NCI-H748 treated with DMSO at 0.1 percent for 48 hours (cell line): ENCODE measurements around the gene ATXN7L1.

Experiments used
- DNase-seq: peaks from one replicate; lab custom pipeline; 2025; lab: John Stamatoyannopoulos, UW

ATXN7L1 gene

DNA sequence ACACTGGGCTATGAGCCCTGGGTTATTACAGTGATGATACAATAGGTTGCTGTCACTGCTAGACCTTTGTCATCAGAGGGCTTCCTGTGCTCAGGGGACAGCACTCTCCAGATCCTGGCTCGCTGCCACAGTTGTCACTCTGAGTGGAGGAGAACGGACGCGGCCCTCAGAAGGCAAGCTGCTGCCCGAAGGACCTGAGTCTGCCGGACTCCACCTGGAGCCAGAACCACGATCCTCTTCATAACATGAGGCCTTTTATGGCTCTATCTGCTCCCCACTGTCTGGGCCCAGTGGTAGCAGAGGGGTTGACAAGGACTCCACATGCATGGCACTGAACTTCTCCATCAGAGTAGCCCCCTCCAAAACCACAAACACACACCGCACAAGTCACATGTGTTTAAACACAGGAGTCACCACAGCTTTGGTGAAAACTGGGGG, 200.4 kb downstream of the ATXN7L1 start:
- DNase-seq = no peak

DNA sequence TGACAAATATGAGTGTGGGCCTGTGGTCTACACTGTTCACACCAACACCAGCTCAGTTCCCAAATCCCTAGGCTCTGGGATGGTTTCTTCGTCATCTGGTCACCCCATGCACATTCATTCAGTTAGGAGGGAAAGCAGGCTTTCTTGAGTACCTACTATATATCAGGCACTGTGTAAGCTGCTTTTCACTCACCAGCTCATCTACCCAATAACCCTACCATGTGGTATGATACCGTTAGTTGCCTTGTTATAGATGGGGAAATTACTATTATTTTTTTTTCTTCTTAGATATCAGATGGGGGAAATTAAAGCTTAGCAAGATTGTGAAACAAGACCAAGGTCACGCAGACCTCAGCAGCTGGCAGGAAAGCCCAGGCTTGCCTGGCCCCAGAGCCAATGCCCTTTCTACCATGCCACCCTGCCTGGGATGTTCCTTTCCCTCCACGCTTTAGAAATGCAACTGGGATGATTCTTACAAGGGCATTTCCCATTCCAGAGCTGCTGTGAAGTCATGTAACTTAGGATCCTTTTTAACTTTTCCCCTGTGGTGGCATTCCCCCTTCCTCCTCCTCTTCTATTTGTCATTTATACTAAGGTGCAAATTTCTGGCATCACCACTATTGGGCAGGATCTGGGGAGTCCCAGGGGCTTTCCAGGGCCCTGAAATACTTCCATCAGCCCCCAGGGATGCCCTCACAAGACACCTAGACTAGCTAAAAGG, 202.0 kb downstream of the ATXN7L1 start:
- DNase-seq = no peak

DNA sequence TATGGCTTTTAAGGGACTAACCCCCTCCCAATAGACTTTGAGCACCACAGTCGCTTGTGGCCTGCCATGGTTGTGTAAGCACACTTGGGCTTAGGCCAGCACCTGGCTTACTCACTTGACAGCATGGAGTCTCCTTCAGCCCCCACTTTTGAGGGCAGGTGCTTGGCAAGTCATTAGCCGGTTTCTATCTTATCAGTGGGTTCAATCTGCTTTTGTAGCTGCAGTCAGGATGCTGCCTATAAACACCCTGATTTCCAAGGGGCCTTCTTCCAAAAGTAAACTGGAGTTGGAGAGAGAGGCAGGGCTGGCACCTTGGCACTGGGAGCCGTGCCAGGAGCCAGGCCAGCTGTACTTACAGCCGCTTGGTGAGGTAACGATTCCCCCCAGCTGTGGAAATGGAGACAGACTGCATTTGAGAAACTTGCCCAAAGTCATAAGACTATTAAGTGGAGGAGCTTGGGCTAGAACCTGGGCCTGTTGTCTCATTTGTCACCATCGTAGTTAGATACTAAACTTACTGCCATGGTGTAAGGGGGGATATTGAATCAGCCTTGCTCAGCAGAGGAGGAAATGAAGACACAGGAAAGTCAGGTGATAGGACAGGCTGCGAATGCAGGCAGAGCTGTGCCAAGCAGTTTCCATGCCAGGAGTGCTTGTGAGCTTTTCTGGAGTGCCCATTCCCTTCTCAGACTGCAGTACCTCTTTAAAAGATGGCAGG, 202.9 kb downstream of the ATXN7L1 start:
- no peak for DNase-seq

DNA sequence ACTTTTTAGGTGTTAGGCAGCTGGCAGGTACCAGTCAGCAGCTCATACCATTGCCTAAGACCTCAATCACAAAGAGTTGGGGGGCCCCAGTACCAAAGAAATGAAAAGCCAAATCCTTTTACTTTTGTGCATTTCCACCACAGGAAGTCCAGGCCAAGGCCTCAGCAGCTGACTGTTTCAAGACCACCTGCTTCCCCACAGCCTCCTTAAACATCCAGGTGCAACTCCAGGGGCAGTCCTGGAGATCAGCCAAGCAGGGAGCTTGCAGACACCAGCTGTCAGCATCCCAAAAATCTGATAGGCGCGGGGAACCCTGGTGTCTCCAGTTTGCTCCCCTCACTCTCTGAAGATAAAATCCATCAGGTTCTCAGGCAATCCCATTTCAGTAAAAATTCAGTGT, 203.6 kb downstream of the ATXN7L1 start:
- DNase-seq = no peak

DNA sequence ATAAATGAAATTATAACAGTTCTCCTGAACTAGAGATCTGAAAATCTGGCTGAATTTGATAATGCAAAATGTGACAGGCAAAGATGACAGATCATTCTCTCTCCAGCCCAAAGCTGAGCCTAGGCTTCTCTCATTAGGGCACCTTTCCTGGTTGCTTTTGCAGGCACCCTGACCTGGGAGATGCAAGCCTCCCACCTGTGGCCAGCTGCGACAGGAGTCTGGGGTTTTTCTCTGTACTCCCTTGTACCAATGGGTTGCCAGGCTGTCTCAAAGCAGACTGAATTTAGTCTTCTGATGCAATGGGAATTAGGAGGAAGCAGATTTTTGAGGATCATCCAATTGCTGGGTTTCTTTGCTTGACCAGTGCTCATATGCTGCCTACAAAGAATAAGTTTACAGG, 210.1 kb downstream of the ATXN7L1 start:
- DNase-seq = no peak

DNA sequence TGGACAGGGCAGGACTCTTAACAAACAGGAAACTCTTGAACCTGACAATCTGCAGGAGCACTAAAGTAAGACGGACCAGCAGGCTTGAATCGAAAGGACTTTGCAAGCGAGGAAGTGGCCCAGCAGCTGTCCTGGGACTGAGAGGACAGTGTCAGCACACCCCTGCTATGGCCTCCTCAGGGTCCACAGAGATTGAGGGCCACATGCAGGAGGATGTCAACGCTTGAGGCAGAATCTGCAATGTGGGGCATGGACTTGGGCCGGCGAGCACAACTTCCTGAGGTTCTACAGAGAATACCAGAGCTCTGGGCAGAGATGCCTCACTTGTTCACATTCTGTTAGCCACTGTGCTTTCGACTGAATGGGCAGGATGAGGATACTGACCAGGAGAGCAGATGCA, 210.7 kb downstream of the ATXN7L1 start:
- no peak for DNase-seq

DNA sequence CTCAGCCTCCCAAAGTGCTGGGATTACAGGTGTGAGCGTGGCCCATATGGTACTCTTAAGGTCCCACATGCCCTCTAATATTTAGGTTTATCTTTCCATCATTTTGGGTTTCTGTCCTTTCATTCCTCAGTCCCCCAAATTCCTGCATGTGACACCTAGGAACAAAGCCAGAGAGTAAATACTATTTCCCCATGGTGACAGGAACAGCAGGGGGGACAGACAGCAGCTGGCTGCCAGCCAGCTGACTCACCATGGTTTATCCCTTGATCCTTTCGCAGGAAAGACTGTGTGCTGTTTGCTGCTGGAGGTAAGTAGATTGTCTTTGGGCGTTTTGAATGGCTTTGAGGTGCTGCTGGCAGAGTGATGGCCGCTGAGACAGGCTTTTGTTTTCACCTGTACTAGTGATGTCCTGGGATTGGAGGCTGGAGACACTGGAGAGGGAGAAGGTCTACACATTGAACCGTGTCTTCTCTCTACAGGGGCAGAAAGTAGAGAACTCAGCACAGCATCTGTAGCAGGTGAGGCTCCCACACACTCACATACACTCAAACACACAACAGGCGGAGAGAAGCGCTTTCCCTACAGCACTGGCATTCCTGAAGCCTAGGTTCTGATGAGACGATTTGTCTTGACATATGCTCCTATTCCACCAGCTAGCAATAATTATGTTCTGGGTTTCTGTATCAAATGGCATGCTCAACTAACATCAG, 211.4 kb downstream of the ATXN7L1 start:
- peak; percentile 85 for DNase-seq

DNA sequence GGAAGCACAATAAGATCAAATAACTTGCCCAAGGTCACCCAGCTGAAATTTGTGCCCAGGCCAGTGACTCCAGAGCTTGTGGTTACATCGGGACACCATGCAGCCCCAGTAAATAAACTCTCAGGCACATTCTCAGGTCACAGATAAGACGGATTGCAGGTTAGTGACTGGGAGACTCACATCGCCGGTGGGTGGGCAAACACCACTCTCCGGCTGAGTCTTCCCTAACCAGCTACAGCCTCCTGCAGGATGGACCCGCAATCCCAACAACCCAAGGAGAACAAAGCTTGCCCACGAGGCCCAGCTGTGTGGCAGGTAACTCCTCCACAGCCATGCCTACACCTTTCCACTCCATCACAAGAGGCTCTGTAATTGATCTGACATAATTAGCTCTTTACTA, 213.4 kb downstream of the ATXN7L1 start:
- DNase-seq = no peak

DNA sequence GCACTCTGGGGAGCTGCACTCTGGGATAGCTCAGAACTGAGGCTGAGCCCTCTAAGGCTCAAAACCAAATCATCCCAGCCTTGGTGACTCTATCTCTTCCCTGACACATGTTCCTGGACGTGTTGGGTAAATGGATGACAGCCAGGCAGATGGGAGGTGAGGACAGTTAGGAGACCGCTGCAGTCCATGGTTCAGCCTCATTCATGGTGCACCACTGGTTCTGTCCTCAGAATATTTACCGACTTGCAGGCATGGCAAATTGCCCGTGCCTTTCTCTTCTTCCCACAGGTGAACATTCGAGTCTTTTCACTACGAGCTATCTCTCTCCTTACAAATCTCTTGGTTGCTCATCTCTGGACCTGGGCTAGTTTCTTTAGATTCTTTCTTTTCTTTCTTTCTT, 214.8 kb downstream of the ATXN7L1 start:
- no peak for DNase-seq

DNA sequence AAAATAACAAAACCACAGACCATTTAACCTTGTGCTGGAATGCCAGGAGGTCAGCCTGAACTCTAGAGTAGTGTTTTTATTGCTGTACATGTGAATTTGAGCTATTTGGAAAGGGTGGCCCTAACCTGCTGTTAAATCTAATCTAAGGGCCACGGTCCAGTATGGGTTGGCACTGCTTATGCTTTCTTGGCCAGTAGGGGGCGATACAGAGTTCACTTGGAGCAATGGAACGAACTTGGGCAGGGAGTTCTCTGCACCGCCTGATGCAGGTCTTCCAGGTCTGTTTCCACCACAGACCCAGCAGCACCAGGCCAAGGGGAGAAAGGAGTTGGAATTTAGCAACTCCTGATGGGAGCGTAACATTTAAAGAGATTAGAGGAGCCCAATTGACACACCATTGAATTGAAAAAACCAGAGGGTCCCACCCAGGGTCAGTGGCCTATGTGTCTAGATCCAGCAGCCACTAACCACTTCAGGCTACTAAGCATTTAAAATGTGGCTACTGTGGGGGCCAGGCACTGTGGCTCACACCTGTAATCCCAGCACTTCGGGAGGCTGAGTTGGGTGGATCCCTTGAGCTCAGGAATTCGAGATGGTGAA, 219.4 kb downstream of the ATXN7L1 start:
- no peak for DNase-seq

DNA sequence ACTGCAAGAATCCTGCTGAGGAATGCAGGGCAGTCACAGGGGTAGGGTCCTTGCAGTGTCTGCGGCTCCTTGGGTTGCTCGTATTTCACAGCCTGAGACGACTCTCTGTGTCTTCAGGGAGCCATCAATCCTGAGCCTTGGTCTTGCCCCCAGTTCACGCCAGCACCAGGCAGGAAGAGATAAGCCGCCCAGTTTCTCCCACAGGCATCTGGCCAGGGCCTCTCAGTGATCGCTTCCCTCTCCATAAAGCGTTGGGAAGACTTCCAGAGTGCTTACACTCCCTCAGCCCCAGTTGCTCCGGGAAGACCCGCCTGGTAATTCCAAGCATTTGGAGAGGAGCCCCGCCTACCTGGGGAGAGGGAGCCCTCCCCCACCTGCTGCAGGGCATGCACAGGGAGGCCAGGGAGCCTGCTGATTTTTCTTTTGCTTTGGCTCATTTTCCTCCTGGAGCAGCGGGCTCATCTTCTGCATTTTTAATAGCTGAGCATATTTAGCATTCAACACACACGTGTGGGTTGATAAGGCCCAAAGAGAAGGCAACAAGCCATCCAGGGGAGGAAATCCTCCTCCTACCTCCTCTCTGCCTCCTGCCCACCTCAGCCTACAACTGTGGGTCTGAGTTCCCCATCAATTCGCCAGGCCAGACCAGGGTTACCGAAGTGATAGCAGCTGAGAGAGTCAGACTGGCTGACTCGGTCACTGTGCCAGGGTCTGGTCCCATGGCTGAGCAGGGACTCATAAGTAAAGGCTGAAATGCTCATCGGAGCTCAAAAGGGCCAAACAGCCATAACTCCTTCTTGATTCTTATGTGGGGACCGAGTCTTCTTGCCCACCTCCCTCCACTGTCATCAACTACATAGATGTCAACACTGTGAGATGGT, 220.7 kb downstream of the ATXN7L1 start:
- no peak for DNase-seq

DNA sequence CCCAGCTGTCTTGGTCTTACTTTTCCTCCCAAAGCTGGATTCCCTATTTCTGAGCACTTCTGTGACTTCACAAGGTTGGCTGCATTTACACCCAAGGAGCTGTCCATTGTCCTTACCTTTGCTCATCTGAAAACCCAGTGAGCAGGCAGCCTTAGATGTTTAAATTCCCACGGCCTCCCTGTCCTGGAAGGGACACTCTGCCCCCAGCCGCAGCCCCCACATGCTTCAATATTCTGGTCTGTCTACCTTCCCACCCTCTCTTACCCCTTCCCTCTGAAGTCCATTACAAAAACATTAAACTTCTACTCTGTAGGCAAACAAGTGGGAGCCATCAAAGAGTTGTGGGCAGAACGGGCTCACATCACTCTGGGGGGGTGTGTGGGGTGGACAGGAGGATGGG, 221.3 kb downstream of the ATXN7L1 start:
- no peak for DNase-seq

DNA sequence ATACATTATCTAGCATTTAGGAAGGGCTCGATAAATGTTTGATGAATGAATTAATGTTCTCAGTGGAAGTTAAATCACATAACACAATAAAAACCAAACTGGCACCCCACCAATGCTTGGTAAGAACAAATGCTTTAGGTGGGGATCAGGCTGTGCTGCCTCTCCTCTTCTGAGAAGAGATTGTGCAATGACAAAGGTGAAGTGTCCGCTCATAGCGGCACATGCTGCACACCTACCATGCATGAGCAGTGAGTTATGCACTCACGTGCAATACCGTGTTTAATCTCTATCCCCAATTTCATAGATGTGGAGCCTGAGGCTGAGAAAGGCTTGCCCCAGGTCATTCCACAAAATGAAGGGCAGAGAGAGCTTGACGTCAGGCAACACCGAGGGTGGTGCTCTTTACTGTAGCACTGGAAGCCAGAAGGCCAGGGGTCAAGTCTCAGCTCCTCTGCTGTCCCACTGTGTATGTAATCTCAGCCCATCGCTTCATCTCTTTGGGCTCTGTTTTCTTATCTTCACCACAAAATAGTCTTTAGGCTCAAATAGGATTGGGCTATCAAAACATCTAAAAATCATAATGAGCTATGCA, 222.2 kb downstream of the ATXN7L1 start:
- DNase-seq = no peak

DNA sequence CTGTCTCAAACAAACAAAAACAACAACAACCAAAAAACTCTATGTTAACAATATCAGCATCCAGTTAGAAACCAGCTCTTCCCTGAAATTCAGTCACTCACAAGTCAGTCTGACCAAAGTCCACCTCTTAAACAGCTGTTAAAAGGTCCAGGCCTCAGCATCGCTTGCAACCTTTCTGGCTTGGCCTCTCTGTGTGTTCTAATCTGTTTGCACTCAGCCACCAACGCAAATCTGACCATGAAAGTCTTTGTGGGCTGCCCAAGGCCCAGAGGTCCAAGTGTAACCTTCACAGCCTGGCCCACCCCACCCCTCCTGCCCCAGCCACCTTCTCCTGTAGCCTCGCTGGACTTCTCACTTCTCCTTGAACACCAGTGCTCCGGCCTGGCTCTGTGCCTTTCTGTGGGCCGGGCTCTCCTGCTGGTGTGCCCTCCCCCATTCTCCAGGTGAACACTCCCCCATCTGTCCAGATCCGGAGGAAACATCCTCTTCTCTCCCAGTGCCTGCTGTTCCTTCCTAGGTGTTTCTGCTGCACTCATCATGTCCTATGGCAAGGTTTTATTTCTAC, 222.9 kb downstream of the ATXN7L1 start:
- DNase-seq = no peak

DNA sequence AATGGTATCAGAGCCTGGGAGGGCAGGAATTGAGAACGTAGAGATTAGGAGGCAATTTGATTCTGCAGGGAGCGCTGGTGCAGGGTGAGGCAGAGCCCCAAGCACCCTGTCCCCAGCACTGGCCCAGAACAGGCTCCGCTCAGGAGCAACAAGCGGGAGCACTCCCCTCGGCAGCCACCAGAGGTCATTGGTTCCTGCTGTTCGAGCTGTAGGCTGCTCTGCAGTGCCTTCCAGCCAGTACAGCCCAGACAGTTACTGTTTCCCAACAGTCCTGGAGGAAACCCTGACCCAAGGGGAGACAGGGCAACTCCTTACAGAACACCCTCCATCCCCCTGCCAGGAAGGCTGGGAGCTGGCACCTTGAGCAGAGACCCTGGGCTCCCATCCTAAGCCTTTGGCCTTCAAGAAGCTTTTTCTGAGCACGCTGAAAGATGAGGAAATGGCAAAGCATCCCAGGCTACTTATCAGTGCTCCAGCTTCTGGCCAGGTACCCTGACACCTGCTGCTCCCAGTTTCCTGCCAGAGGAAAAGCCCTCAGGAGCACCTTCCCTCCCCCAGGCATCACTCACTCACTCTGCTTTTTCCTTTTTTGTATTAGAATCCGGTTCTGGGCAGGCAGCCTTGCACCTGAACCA, 223.9 kb downstream of the ATXN7L1 start:
- DNase-seq = peak; percentile 44

DNA sequence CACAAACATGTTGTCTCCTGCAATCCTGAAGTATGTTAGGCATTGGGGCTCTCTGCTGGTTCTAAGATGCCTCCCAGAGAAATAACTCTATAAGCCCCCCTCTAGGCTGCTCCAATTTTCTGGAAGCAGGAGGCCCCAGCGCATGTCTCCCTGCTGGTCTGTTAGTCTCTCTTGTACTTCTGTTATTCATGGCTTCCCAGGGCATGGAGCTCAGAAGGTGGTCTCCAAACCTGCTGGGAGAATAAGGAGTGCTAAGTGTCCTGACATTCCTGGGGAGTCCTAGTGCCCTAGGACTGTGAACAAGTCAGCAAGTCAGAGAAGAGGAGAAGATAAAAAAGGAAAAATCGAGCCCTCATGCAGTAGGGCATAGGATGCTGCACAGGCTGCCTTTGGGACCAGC, 224.6 kb downstream of the ATXN7L1 start:
- DNase-seq = no peak

DNA sequence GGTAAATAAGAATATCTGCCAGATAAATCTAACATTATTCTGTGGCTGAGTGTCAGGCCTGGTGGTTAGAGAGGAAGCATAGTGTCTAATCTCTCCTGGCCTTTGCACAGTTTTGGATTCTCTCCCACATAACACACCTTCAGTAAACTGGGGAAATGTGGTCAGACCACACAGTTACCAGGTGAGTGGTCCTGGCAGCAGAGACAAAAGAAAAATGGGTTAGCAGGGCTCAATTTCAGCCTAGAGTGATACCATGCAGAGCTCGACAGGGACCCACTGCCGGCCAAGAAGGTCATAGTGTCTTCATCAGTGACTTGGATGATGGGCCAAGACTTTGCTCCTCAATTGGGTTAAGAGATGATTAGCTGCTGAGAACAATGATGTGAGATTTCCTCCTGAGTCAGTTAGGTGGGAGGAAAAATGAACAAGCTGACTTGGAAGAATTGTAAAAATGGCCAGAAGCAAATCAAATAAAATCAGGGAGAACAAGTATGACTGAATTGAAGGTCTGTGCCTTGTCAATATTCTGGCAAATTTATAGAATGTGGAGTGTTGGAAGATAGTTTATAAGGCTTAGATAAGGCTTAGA, 225.9 kb downstream of the ATXN7L1 start:
- DNase-seq = no peak

DNA sequence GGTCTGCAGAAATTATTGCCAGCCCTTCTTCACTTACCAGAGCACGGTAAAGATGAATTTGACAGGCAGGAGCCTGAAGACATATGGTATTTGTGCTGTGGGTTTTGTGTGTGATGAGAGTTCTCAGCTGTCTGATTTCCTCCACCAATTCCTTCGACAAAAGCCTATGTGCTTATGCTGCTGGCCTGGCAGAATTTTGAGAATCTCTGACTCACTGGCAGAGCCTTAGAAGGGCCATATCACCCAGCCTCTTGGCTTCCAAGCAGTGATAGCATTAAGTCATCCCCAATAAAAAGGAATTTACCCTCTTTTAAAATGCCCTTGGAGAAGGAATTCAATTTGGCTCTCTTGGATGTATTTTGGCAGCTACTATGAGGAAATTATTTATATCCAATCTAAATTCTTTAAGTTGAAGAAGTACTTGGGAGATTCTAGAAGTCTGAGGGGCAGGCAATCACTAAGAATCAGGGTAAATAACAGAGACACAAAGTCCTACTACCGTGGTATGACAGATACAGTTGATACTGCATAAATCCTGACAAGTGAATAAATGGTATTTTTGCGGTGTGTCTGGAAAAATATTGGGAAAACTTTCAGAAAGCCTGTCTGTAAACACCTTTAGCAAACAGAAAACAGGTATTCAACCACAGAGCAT, 226.5 kb downstream of the ATXN7L1 start:
- no peak for DNase-seq

DNA sequence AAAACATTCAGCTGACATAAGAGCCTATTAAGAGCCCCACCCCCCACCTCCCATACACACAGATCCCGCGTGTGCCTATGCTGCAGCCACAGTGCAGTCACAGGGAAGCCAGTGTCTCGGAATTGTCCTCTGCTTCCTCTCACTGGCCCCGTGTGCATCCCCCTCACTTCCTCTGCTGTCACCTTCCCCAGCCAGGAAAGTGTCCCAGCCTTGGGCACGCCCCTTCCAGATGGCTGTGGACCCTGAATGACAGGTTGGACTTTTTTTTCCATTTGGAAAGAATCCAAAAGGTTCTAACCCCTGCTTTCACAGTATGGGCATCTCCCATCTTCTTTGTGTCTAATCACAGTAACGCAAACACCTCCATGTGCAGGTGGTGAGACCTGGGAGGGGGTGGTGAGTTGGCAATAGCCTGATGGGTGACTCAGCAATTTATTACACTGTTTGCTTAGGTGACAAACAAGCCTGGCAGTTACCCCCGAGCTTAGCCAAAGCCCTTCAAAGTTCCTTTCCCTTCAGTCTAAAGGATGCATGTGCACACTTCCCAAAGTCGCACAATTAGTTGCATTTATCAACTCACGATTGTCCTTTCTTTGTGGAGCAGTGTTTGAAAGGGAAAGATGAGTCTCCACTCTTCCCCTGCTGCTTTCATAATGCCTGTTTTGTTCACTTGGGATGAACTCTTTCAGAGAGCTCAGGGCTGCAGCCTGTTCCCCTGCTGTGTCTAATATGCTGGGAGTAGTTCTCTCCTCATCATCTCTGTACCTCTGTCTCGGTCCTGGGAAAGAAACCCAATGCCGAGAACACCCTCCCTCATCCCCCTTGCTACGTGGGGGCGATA, 227.6 kb downstream of the ATXN7L1 start:
- DNase-seq = peak; percentile 93
